Measurements from ENCODE around the gene HDAC9. TPM values are rescaled to one million over a fixed set of nuclear protein-coding genes. Genes with fewer than 3 reads are reported as not detected.

Gene HDAC9
- total RNA-seq, 1 experiment from 2014 or later, result 159 TPM

GRCh38 chr7:18614841-18615240 is 119.3 kb downstream of the HDAC9 start:
- CTCF ChIA-PET, result no interaction called here
- BruUV-seq (replicated peaks), result no TSS peak

GRCh38 chr7:18619311-18619710 is 123.8 kb downstream of the HDAC9 start:
- BruUV-seq (replicated peaks), result no TSS peak
- Mint-ChIP-seq H3K9me3 (ENCODE audit: low read depth, unreplicated experiment) (no peaks in the 10 kb centered on the region), H3K27me3 (ENCODE audit: unreplicated experiment) (no peaks in the 10 kb centered on the region), H3K4me3 (ENCODE audit: low read depth, unreplicated experiment) (no peak overlapping the region), H3K27ac (ENCODE audit: unreplicated experiment) (no peak overlapping the region), H3K36me3 (ENCODE audit: insufficient read depth, unreplicated experiment) (peaks cover 23% of the 10 kb centered on the region), H3K4me1 (ENCODE audit: low read depth, unreplicated experiment) (no peaks in the 10 kb centered on the region)
- CTCF ChIA-PET, result no interaction called here
- DNase-seq, result no peak
- intact Hi-C loops (cut with micrococcal nuclease; ENCODE audit: unreplicated experiment), result no loop called here
- no peak for TF ChIP-seq CTCF (IDR thresholded peaks at IDR 0.05; ENCODE audit: unreplicated experiment)

More at GRCh38 chr7:18614841-18615240, 119.3 kb downstream of the HDAC9 start:
- H3K9me3 Mint-ChIP-seq (ENCODE audit: low read depth, unreplicated experiment), result no peaks in the 10 kb centered on the region
- H3K4me1 Mint-ChIP-seq (ENCODE audit: low read depth, unreplicated experiment), result peaks cover 8% of the 10 kb centered on the region
- peaks cover 22% of the 10 kb centered on the region for H3K36me3 Mint-ChIP-seq (ENCODE audit: insufficient read depth, unreplicated experiment)
- intact Hi-C loops (cut with micrococcal nuclease; ENCODE audit: unreplicated experiment), result no loop called here
- H3K27me3 Mint-ChIP-seq (ENCODE audit: unreplicated experiment), result no peaks in the 10 kb centered on the region
- no peak overlapping the region for H3K4me3 Mint-ChIP-seq (ENCODE audit: low read depth, unreplicated experiment)
- no peak for TF ChIP-seq CTCF (IDR thresholded peaks at IDR 0.05; ENCODE audit: unreplicated experiment)
- no peak for DNase-seq
- H3K27ac Mint-ChIP-seq (ENCODE audit: unreplicated experiment), result no peak overlapping the region

GRCh38 chr7:18623389-18623788 is 127.8 kb downstream of the HDAC9 start:
- Mint-ChIP-seq H3K9me3 (ENCODE audit: low read depth, unreplicated experiment) (no peaks in the 10 kb centered on the region), H3K27me3 (ENCODE audit: unreplicated experiment) (no peaks in the 10 kb centered on the region), H3K36me3 (ENCODE audit: insufficient read depth, unreplicated experiment) (peaks cover 38% of the 10 kb centered on the region), H3K4me1 (ENCODE audit: low read depth, unreplicated experiment) (no peaks in the 10 kb centered on the region), H3K4me3 (ENCODE audit: low read depth, unreplicated experiment) (no peak overlapping the region), H3K27ac (ENCODE audit: unreplicated experiment) (no peak overlapping the region)
- TF ChIP-seq CTCF (IDR thresholded peaks at IDR 0.05; ENCODE audit: unreplicated experiment), result no peak
- CTCF ChIA-PET, result no interaction called here
- intact Hi-C loops (cut with micrococcal nuclease; ENCODE audit: unreplicated experiment), result no loop called here
- no peak for DNase-seq
- no TSS peak for BruUV-seq (replicated peaks)

GRCh38 chr7:18624459-18624858 is 128.9 kb downstream of the HDAC9 start:
- CTCF ChIA-PET, result no interaction called here
- Mint-ChIP-seq H3K27me3 (ENCODE audit: unreplicated experiment) (no peaks in the 10 kb centered on the region), H3K36me3 (ENCODE audit: insufficient read depth, unreplicated experiment) (peaks cover 38% of the 10 kb centered on the region), H3K9me3 (ENCODE audit: low read depth, unreplicated experiment) (no peaks in the 10 kb centered on the region), H3K4me3 (ENCODE audit: low read depth, unreplicated experiment) (no peak overlapping the region), H3K27ac (ENCODE audit: unreplicated experiment) (no peak overlapping the region), H3K4me1 (ENCODE audit: low read depth, unreplicated experiment) (no peaks in the 10 kb centered on the region)
- TF ChIP-seq CTCF (IDR thresholded peaks at IDR 0.05; ENCODE audit: unreplicated experiment), result no peak
- no peak for DNase-seq
- no TSS peak for BruUV-seq (replicated peaks)
- intact Hi-C loops (cut with micrococcal nuclease; ENCODE audit: unreplicated experiment), result no loop called here

Data from Calu3 (cell line).